ENCODE measurements around the gene TMEM238L. TPM values are rescaled to one million over a fixed set of nuclear protein-coding genes. Genes with fewer than 3 reads are reported as not detected.

TMEM238L gene
- total and polyA plus RNA-seq, 2 of the 4 experiments (the other 2 are of a cell fraction) = not detected

DNA sequence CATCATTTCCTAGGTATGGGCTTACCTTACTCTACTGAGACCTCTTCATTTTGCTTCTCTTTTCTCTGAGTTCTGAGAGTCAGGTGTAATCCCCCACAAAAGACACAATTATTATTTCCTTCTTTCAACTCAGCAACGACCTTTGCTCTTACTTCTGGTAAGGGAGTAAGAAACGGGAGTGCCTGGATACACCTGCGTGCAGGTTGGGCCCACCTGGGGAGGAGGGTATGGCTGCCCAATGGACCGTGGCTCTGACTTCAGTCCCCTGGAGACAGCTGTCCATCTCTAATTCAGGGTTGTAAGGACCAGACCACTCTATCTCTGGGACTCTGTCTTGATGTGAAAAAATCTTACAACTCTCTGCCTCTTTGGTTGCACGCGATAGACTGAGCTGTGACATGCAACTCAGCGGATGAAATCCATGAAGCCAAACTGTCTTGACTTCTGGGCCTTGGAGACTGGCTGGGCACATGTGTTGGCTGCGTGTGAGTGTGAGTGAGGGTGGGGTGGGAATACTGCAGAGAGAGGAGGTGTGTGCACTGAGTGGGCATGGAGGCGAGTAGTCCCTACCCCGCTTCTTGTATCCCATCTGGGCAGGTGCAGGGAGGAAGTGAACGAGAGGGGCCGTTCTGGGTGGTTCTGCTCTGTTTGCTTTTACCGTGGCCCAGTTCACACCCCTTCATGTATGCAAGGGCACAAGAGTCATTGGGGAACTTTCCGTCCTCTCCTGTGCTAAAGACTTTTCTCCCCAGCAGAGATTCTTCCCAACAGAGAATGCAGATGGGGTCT lies 1.2 kb downstream of the TMEM238L start:
- Histone ChIP-seq H4K8ac (ENCODE audit: low read depth in 2 of 2, low read length in 2 of 2) (no peak overlapping the region), H3K23ac (ENCODE audit: low read depth, low read length) (no peak overlapping the region), H3K27ac (ENCODE audit: insufficient read depth, low read length) (no peak overlapping the region), H3K4me1 (ENCODE audit: control insufficient read depth, insufficient read depth, low read length) (no peaks in the 10 kb centered on the region), H3K18ac (ENCODE audit: low read depth, low read length) (no peak overlapping the region), H3K4me2 (ENCODE audit: low read depth, low read length) (no peak overlapping the region), H3K9ac (ENCODE audit: low read depth, low read length) (no peak overlapping the region), H2BK20ac (ENCODE audit: low read depth, low read length) (no peak overlapping the region), H3K9me1 (ENCODE audit: insufficient read depth, low read length) (no peaks in the 10 kb centered on the region), H2AK9ac (replicated peaks; ENCODE audit: low read depth, low read length, poor library complexity) (no peak overlapping the region), H4K91ac (ENCODE audit: insufficient read depth, low read depth, low read length) (no peak overlapping the region), H2AFZ (replicated peaks; ENCODE audit: low read length, poor library complexity) (no peak overlapping the region), H2AK5ac (ENCODE audit: low read depth, low read length) (no peak overlapping the region), H2BK5ac (ENCODE audit: low read depth, low read length, poor library complexity, severe bottlenecking) (no peak overlapping the region), H3K56ac (ENCODE audit: extremely low read depth, insufficient read depth, low read length) (no peak overlapping the region), H3K36me3 (ENCODE audit: control insufficient read depth, insufficient read depth, low read length) (no peaks in the 10 kb centered on the region), H3K79me1 (ENCODE audit: low read depth in 1 of 2, low read length in 2 of 2) (no peaks in the 10 kb centered on the region), H3K9me3 (ENCODE audit: control insufficient read depth, insufficient read depth, low read length) (no peaks in the 10 kb centered on the region), H2BK15ac (ENCODE audit: low read depth, low read length) (no peak overlapping the region), H3K27me3 (ENCODE audit: control insufficient read depth, insufficient read depth, low read length) (no peaks in the 10 kb centered on the region), H3K4me3 (ENCODE audit: insufficient read depth, low read depth, low read length) (no peak overlapping the region), H2BK120ac (ENCODE audit: low read depth, low read length) (no peak overlapping the region), H3K4ac (ENCODE audit: low read depth, low read length) (no peak overlapping the region), H4K20me1 (ENCODE audit: insufficient read depth, low read length) (no peaks in the 10 kb centered on the region), H3K14ac (replicated peaks; ENCODE audit: low read depth, low read length) (no peak overlapping the region), H4K5ac (ENCODE audit: low read depth, low read length) (no peak overlapping the region)
- ATAC-seq (ENCODE audit: low read depth) = no peak
- CTCF ChIA-PET = no interaction called here
- WGBS, 2 experiments (ENCODE audit: extremely low coverage in 2 of 2, insufficient read length in 1 of 2) = no CpG with 5 or more reads among the region's 14 CpGs
- in situ Hi-C loops (cut with MboI; ENCODE audit: low sequenced_read_pairs) (no loop called here), intact Hi-C loops (cut with micrococcal nuclease) (no loop called here), dilution Hi-C loops (cut with HindIII; ENCODE audit: low sequenced_read_pairs, unreplicated experiment) (no loop called here)
- no TSS peak for BruUV-seq (replicated peaks)
- no peak for DNase-seq
- TF ChIP-seq MXI1 (IDR thresholded peaks at IDR 0.05; ENCODE audit: borderline replicate concordance, low read depth, low read length) = no peak
- no peak for TF ChIP-seq USF2 (IDR thresholded peaks at IDR 0.05; ENCODE audit: low read depth, low read length)
- TF ChIP-seq RCOR1 (IDR thresholded peaks at IDR 0.05; ENCODE audit: insufficient replicate concordance, low read length) = no peak
- no peak for TF ChIP-seq CTCF (conservative IDR thresholded peaks at IDR 0.05; ENCODE audit: low read depth, low read length)
- TF ChIP-seq NFE2L2 (IDR thresholded peaks at IDR 0.05; ENCODE audit: low read depth, low read length) = no peak
- no peak for TF ChIP-seq ELK1 (IDR thresholded peaks at IDR 0.05; ENCODE audit: borderline replicate concordance, low read depth, low read length)
- TF ChIP-seq FOS (IDR thresholded peaks at IDR 0.05; ENCODE audit: low read depth, low read length) = no peak
- no peak for TF ChIP-seq MAZ (IDR thresholded peaks at IDR 0.05; ENCODE audit: borderline replicate concordance, low read depth, low read length)
- no peak for TF ChIP-seq RAD21 (IDR thresholded peaks at IDR 0.05; ENCODE audit: low read length)
- TF ChIP-seq CHD1 (IDR thresholded peaks at IDR 0.05; ENCODE audit: low read depth, low read length) = no peak
- TF ChIP-seq CEBPB (IDR thresholded peaks at IDR 0.05; ENCODE audit: low read depth, low read length) = no peak
- no peak for TF ChIP-seq BHLHE40 (IDR thresholded peaks at IDR 0.05; ENCODE audit: low read depth, low read length)
- TF ChIP-seq SMC3 (IDR thresholded peaks at IDR 0.05; ENCODE audit: low read depth, low read length) = no peak
- no peak for TF ChIP-seq POLR2A (IDR thresholded peaks at IDR 0.05; ENCODE audit: low read depth, low read length)
- TF ChIP-seq RFX5 (IDR thresholded peaks at IDR 0.05; ENCODE audit: low read depth, low read length) = no peak
- TF ChIP-seq MAFK (IDR thresholded peaks at IDR 0.05; ENCODE audit: low read depth, low read length) = no peak
- POLR2A ChIA-PET (ENCODE audit: unreplicated experiment) = no interaction called here

Data from IMR-90 (cell line).